H9 (cell line): ENCODE data around the gene KANSL1L. TPM values are rescaled to one million over a fixed set of nuclear protein-coding genes. Genes with fewer than 3 reads are reported as not detected.

Experiments used
- DNase-seq: peaks from one replicate; pipeline ENCODE4 v3.0.0-alpha.2; 2017
- H2AFZ ChIP-seq: one replicate; pipeline ENCODE4 v1.6.1; 2013; ENCODE audit warnings: mild to moderate bottlenecking, low read length, control low read depth, moderate library complexity
- H2AK5ac ChIP-seq: 2 replicates; pipeline ENCODE4 v1.6.1; 2013; ENCODE audit warnings: low read length, control low read depth, mixed read lengths; ENCODE audit not compliant: insufficient read length
- H2BK120ac ChIP-seq: one replicate; pipeline ENCODE4 v1.6.1; 2013; ENCODE audit warnings: low read depth, mild to moderate bottlenecking, low read length, control low read depth, inconsistent platforms; ENCODE audit not compliant: poor library complexity, severe bottlenecking
- H2BK12ac ChIP-seq: 2 replicates; pipeline ENCODE4 v1.6.1; 2013; ENCODE audit warnings: low read length, control low read depth, mixed read lengths, low read depth; ENCODE audit not compliant: insufficient read length
- H2BK15ac ChIP-seq: 2 replicates; pipeline ENCODE4 v1.6.1; 2013; ENCODE audit warnings: low read depth, low read length, control low read depth
- H2BK20ac ChIP-seq: one replicate; pipeline ENCODE4 v1.6.1; 2013; ENCODE audit warnings: low read depth, mild to moderate bottlenecking, low read length, control low read depth, inconsistent platforms; ENCODE audit not compliant: poor library complexity, severe bottlenecking
- H2BK5ac ChIP-seq: 2 replicates; pipeline ENCODE4 v1.6.1; 2013; ENCODE audit warnings: low read length, control low read depth, mixed read lengths; ENCODE audit not compliant: insufficient read length
- H3K14ac ChIP-seq: 2 replicates; pipeline ENCODE4 v1.6.1; 2013; ENCODE audit warnings: low read length, control low read depth; ENCODE audit not compliant: insufficient read depth
- H3K18ac ChIP-seq: 2 replicates; pipeline ENCODE4 v1.6.1; 2013; ENCODE audit warnings: low read depth, mild to moderate bottlenecking, mixed read lengths, low read length, control low read depth; ENCODE audit not compliant: insufficient read length
- H3K23ac ChIP-seq: 2 replicates; pipeline ENCODE4 v1.6.1; 2013; ENCODE audit warnings: low read length, control low read depth, mixed read lengths, low read depth; ENCODE audit not compliant: insufficient read length
- H3K23me2 ChIP-seq: 2 replicates; pipeline ENCODE4 v1.6.1; 2013; ENCODE audit warnings: low read depth, mild to moderate bottlenecking, mixed read lengths, low read length, control low read depth; ENCODE audit not compliant: insufficient read length, poor library complexity, severe bottlenecking
- H3K27ac ChIP-seq: 2 replicates; pipeline ENCODE4 v1.5.1; 2013; ENCODE audit warnings: low read length, control low read depth, mixed read lengths, low read depth; ENCODE audit not compliant: insufficient read length
- H3K27me3 ChIP-seq: 2 replicates; pipeline ENCODE4 v1.6.1; 2013; ENCODE audit warnings: low read length, control low read depth, inconsistent platforms; ENCODE audit not compliant: insufficient read depth
- H3K4ac ChIP-seq: 2 replicates; pipeline ENCODE4 v1.6.1; 2013; ENCODE audit warnings: low read depth, mild to moderate bottlenecking, control low read depth, inconsistent platforms, low read length, moderate library complexity
- H3K4me1 ChIP-seq: 2 replicates; pipeline ENCODE4 v1.6.1; 2013; ENCODE audit warnings: low read length, control low read depth, inconsistent platforms; ENCODE audit not compliant: insufficient read depth
- H3K4me2 ChIP-seq: 2 replicates; pipeline ENCODE4 v1.6.1; 2013; ENCODE audit warnings: low read length, control low read depth, mixed read lengths; ENCODE audit not compliant: insufficient read length, insufficient read depth
- H3K56ac ChIP-seq: 2 replicates; pipeline ENCODE4 v1.6.1; 2013; ENCODE audit warnings: low read depth, mild to moderate bottlenecking, mixed read lengths, low read length, control low read depth; ENCODE audit not compliant: insufficient read length
- H3K79me1 ChIP-seq: 2 replicates; pipeline ENCODE4 v1.6.1; 2013; ENCODE audit warnings: low read depth, mild to moderate bottlenecking, moderate library complexity, low read length, control low read depth, inconsistent platforms; ENCODE audit not compliant: insufficient read depth, poor library complexity, severe bottlenecking
- H3K79me2 ChIP-seq: 2 replicates; pipeline ENCODE4 v1.6.1; 2013; ENCODE audit warnings: low read length, control low read depth, inconsistent platforms; ENCODE audit not compliant: insufficient read depth
- H3K9ac ChIP-seq: 2 replicates; pipeline ENCODE4 v1.6.1; 2013; ENCODE audit warnings: low read length, control low read depth, mixed read lengths; ENCODE audit not compliant: insufficient read length; ENCODE audit errors: extremely low read depth
- H3K9me3 ChIP-seq: one replicate; pipeline ENCODE4 v1.6.1; 2013; ENCODE audit warnings: low read depth, low read length, inconsistent platforms; ENCODE audit not compliant: control insufficient read depth
- H3T11ph ChIP-seq: one replicate; pipeline ENCODE4 v1.6.1; 2013; ENCODE audit warnings: mild to moderate bottlenecking, low read length, control low read depth, inconsistent platforms
- H4K20me1 ChIP-seq: one replicate; pipeline ENCODE4 v1.6.1; 2013; ENCODE audit not compliant: control insufficient read depth, insufficient read length, insufficient read depth
- H4K5ac ChIP-seq: 2 replicates; pipeline ENCODE4 v1.6.1; 2013; ENCODE audit warnings: low read depth, mild to moderate bottlenecking, mixed read lengths, low read length, control low read depth; ENCODE audit not compliant: insufficient read length
- H4K8ac ChIP-seq: replicated peaks from 2 replicates; pipeline ENCODE4 v1.6.1; 2013; ENCODE audit warnings: low read length, control low read depth, mixed read lengths, low read depth; ENCODE audit not compliant: insufficient read length
- H4K91ac ChIP-seq: 2 replicates; pipeline ENCODE4 v1.6.1; 2013; ENCODE audit warnings: low read depth, mild to moderate bottlenecking, moderate library complexity, mixed read lengths, low read length, control low read depth; ENCODE audit not compliant: insufficient read length
- H3K27ac Mint-ChIP-seq, 3 experiments: 2 replicates in 2 of 3; 3 replicates in 1 of 3; pipeline ENCODE4 v1.8.0; 2020 to 2021; ENCODE audit warnings: mixed read lengths in 3 of 3, mild to moderate bottlenecking in 1 of 3, moderate library complexity in 1 of 3
- H3K27me3 Mint-ChIP-seq: 2 replicates; pipeline ENCODE4 v1.8.0; 2021; ENCODE audit warnings: low read depth, mild to moderate bottlenecking, moderate library complexity, mixed read lengths
- H3K36me3 Mint-ChIP-seq, 3 experiments: 2 replicates in 2 of 3; 3 replicates in 1 of 3; pipeline ENCODE4 v1.8.0; 2020 to 2021; ENCODE audit warnings: low read depth in 3 of 3, mixed read lengths in 3 of 3; ENCODE audit not compliant: insufficient read depth in 1 of 3
- H3K4me1 Mint-ChIP-seq, 2 experiments: 2 replicates each; pipeline ENCODE4 v1.8.0; 2020; ENCODE audit warnings: mixed read lengths in 2 of 2
- H3K4me3 Mint-ChIP-seq, 2 experiments: 2 replicates in 1 of 2; 3 replicates in 1 of 2; pipeline ENCODE4 v1.8.0; 2020 to 2021; ENCODE audit warnings: mild to moderate bottlenecking in 2 of 2, mixed read lengths in 2 of 2, moderate library complexity in 1 of 2
- H3K9me3 Mint-ChIP-seq, 2 experiments: 2 replicates in 1 of 2; 3 replicates in 1 of 2; pipeline ENCODE4 v1.8.0; 2020; ENCODE audit warnings: mild to moderate bottlenecking in 2 of 2, mixed read lengths in 2 of 2, moderate library complexity in 1 of 2
- CTCF ChIP-seq: fragments of 200-600 bp; sonication (generic); conservative IDR thresholded peaks from 3 replicates; pipeline ENCODE4 v1.8.0; 2021; ENCODE audit warnings: antibody characterized with exemption, mild to moderate bottlenecking
- WGBS: extraction: QIAGEN DNeasy Blood & Tissue Kit; methylation state at CpG from one replicate; pipeline ENCODE4 v1.1.7; 2013; ENCODE audit warnings: missing lambda C conversion rate, low lambda C conversion rate, mixed read lengths; ENCODE audit not compliant: insufficient read length; ENCODE audit errors: extremely low coverage; 5-methylcytosine and 5-hydroxymethylcytosine counted together
- total RNA-seq: library from RNA; stranded (reverse); gene quantifications from 2 replicates; pipeline ENCODE4 v1.2.1, GENCODE V29; 2021

KANSL1L gene
- total RNA-seq, 1 experiment from 2014 or later: 8.2 TPM

- H3K27me3 Mint-ChIP-seq: no peaks in the 10 kb centered on the region
- Histone ChIP-seq H3K27me3 (no peaks in the 10 kb centered on the region), H3K27ac (no peak overlapping the region), H2AFZ (no peak overlapping the region), H3K18ac (no peak overlapping the region), H3K9ac (no peak overlapping the region), H4K91ac (no peak overlapping the region), H2BK12ac (no peak overlapping the region), H3K9me3 (no peaks in the 10 kb centered on the region), H2AK5ac (no peak overlapping the region), H3K23me2 (no peaks in the 10 kb centered on the region), H3K79me1 (peaks cover 5% of the 10 kb centered on the region), H4K20me1 (no peaks in the 10 kb centered on the region), H2BK15ac (no peak overlapping the region), H2BK5ac (no peak overlapping the region), H4K8ac (no peak overlapping the region), H3T11ph (no peak overlapping the region), H3K56ac (no peak overlapping the region), H3K4me2 (no peak overlapping the region), H3K23ac (no peak overlapping the region), H3K4me1 (no peaks in the 10 kb centered on the region), H4K5ac (no peak overlapping the region), H2BK120ac (no peak overlapping the region), H3K79me2 (peaks cover 28% of the 10 kb centered on the region; the same call in 1 of the 2 replicates), H3K14ac (no peak overlapping the region), H3K4ac (no peak overlapping the region), H2BK20ac (no peak overlapping the region)
- TF ChIP-seq CTCF: no peak
- no peak overlapping the region for H3K27ac Mint-ChIP-seq
- H3K4me3 Mint-ChIP-seq: no peak overlapping the region
- H3K36me3 Mint-ChIP-seq: peaks cover 13 to 41% (median 39%) of the 10 kb centered on the region in 3 experiments; a peak in 6 of 7 replicates
- no peaks in the 10 kb centered on the region for H3K9me3 Mint-ChIP-seq
- no peaks in the 10 kb centered on the region; a peak in 1 of 4 replicates for H3K4me1 Mint-ChIP-seq
- no peak for DNase-seq
- WGBS: no CpG with 5 or more reads among the region's 3 CpGs
Measured at GRCh38 chr2:210009896-210010295, 161.3 kb downstream of the KANSL1L start.
